GM21381 (cell line): ENCODE measurements around the gene NAP1L5.

Source experiments
- ATAC-seq: cut with Tn5 transposase; IDR thresholded peaks from one replicate; pipeline ENCODE4 v1.9.1; 2021; ENCODE audit warnings: mild to moderate bottlenecking, moderate library complexity; ENCODE audit not compliant: unreplicated experiment

Gene NAP1L5, protein sequence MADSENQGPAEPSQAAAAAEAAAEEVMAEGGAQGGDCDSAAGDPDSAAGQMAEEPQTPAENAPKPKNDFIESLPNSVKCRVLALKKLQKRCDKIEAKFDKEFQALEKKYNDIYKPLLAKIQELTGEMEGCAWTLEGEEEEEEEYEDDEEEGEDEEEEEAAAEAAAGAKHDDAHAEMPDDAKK

DNA sequence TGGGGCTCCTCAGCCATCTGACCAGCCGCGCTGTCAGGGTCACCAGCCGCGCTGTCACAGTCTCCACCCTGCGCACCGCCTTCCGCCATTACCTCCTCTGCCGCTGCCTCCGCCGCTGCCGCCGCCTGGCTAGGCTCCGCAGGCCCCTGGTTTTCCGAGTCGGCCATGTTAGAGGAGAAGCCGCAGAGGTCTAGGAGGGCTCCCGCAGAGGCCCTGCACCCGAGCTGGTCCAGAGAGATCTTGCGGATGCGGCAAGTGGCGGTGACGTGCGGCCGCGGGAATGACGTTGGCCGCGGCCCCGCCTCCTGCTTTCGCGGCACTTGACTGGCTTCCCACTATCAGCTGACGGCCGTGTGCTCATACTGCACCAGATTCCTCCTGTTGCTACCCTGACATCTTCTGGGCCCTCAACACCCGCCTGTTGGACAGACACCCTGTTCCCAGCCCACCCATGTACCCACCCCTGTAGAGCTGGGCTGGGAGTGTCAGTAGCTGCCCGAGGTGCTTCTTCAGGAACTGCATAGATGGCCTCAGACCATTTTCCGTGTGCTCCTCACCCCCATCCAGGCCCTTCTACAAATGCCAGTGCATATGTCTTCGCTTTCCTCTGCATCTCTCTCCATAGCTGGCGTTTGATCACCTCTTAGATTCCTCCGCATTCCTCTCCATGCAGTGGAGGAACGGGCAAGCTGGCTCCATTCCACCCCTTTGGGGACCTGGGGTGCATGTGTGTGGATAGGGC lies at the start of gene NAP1L5:
Gene NAP1L5, minus strand, starts transcription at position 242 of the 742 bp plus-strand sequence. Its CDS starts 75 bp downstream, at position 167.
- ATAC-seq = peak; percentile 94

DNA sequence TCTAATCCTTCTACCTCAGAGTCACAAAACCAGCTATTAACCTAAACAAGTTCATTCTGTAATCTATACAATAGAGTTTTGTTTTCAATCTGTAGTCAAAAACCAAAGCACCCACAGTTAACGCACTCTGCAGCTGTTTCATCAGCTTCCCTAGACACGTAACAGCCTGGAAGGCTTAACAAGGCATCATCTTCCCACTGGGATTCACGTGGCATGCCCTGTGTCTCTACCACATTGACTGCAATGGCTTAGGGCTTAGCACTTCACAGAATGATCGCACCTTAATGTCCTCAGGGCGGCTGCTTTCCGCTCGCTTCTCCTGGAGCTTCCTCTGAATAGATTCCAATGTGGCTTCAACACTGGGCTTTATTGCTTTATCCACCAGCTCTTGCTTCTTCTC lies 49.7 kb upstream of the NAP1L5 start:
- ATAC-seq = no peak

DNA sequence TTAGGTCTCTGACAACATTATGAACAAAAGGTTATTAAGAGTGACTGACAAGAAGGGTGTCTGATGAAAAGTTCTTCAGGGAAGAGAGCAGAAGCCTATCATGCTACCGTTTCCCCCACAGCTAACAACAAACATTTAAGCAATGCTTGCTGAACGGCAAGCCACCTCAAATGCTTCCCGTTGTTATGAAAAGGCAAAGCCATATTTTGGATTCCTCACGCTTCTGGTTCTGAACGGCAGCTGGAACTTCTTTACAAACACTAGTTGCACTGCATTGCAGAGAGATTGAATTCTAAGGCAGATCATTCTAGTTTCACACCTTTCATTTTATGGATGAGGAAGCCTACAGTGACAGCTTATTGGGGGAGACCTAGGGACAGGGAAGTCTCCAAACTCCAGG lies 48.6 kb upstream of the NAP1L5 start:
- ATAC-seq = no peak

DNA sequence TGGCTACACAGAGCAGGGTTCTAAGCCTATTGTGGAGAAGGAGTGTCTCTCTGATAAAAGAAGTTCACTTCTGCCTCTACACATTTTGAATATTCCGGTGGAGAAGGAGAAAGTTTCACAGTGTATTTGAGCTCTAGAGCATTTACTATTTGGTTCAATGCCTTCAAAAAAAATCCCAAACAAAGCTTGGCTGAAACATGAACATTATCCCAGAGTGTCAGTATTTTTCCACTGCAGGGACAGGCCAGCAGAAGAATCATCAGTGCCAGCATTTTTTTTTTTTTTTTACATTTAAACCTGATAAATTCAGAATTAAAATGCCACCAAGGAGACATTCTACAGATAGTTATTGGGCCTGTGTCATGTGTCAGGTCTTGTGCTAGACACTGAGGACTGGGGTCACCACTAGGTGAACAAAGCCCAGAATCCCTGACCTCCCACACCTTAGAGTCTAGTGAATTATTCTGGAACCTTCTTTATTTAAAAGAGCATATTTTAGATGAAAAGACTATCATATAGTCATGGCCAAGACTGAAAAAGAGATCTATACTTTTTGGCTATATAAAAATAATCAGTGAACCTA lies 48.0 kb upstream of the NAP1L5 start:
- ATAC-seq = no peak

DNA sequence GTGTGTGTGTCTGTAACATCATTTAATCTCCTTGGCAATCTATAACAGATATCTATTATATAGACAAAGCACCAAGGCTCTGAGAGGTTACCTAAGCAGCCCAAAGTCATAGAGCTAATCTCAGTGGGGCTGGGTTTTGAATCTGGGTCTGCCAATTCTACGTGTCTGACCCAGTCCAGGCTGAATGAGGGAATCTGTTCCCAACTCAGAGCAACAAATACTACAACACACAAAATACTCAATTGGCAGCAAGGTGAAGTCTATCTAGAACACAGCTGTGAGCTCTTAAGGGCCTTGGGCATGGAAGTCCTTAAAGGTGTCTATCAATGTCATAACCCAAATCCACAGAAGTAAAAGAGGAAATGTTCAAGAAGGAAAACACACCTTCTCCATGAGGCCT lies 47.5 kb upstream of the NAP1L5 start:
- ATAC-seq = no peak

DNA sequence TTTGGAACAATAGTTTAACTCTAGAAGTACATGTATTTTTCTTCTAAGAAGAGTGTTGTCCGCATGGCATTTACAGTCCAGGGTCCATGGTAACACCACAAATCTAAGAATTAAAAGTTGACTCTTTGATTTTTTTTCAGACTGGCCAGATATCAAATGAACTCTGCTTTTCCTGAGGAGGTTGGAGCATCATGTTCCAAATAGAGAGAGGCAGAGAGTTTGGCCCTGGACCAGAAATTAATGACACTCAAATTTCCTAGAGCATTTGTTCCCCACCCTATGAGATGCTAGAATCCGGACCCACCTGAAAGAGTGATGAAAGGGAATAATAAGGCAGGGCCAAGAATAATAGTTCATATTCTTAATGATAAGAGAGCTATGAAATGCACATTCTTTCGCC lies 47.0 kb upstream of the NAP1L5 start:
- no peak for ATAC-seq

DNA sequence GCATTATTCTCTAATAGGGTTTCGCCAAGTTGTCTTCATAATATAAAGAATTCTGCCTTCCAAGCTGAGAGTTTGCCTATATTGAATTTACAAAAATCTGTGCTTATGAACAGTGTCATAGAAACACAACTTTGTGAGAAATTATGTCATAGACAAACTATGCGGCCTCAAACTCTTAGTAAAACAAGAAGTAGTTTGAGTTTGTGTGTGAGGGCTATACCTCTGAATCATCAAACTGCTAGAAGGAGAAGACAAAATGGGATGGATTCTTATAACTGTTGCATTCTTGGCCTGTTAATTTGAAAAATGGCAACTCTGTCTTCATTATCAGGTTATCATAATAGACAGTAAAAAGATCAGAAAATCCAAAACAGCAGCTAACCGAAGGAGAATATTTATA lies 46.1 kb upstream of the NAP1L5 start:
- no peak for ATAC-seq

DNA sequence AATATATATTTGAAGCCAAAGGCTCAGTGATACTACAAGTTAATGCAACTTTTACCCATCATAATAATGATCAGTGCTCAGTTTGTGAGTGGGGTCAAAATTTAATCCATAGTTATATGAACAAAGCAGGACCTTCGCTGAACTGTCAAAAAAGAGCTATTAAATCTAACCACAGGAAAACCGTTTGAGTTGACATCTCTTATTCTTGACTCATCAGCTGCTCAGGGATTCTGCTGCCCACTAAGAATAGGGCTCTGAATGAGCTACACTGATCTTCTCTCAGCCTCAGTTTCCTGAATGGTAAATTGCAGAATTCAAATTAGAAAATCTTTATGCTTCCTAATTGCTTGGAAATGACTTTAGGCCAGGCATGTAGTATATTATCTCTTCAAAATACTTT lies 44.9 kb upstream of the NAP1L5 start:
- no peak for ATAC-seq

DNA sequence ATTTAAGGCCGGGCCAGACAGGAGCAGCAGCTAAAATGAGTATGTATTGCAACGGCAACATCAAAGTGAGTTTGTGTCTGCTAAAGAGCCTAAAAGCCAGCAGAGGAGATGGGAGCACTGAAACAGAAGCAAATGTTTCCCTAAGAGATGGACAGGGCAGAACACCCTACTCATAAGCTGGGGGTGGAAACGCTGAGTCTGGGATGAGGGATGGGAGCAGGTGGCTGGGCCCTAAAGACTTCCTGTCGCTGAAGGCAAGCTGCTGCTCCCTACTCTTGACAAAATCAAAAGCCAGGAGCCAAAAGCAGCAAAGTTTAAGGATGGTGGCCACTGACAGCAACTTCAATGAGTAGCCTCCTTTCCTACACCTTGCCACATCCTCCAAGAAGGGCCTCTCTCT lies 40.6 kb upstream of the NAP1L5 start:
- no peak for ATAC-seq

DNA sequence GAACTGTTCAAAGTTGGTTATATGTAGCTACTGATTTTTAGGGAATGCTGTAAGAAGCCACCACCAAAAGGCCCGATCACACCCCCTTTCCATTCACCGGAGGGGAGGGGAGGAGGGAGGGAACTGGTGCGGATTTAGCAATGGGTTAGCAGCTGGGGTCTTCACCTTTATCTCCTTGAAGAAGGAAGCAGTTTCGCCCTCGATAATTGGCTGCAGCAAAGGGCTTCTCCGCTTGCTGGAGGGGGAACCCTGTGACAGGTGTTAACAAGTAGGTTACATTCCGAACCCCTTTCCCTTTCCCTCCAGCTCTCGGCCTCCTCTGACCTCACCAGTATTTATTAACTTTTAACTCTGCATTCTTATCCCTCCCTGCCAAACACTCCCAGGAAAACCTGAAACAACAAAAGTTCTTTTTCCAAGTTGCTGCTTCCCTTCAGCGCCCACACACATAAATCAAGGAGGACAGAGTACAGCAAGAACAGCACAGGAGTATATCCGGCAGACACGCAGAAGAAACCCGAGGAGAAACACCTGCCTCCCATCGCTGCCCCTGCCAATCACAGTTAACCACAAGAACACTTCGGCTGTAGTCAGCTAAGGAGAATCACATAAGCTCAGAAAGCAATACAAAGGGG lies 39.8 kb upstream of the NAP1L5 start:
- peak; percentile 88 for ATAC-seq

DNA sequence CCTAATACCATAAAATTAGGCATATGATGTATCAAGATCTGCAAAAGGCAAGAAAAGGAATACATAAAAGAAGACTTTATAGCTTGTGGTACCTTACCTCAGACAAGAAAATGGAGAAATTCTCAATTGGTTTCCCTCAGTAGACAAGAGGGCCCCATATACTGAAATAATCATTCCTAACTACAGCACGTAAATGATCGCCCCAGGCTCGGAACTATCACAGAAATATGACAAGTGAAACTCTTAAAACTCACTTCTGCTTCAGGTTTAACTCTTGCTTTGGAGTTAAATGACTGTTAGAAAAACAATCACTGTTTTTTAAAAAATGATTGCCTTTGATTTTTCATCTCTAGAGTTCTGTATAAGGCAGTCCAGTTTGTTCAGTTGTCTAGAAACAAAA lies 38.6 kb upstream of the NAP1L5 start:
- no peak for ATAC-seq

DNA sequence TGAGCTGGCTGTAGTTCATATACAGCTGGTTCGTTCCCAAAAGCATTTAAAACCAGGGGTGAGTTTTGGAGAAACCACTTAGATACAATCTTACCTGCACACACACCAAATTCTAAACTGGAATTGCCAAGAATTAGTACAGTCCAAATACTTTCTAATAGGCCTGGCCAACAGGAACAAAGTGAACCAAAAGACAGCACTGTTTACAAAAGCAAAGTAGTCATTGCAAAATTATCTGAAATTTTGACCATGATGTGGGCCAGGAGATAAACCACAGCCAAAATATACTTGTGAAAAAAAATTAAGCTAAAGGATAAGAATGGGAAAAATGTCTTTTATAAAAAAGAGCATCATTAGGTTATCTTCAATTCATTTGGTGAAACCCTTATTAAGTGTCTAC lies 37.9 kb upstream of the NAP1L5 start:
- ATAC-seq = no peak

DNA sequence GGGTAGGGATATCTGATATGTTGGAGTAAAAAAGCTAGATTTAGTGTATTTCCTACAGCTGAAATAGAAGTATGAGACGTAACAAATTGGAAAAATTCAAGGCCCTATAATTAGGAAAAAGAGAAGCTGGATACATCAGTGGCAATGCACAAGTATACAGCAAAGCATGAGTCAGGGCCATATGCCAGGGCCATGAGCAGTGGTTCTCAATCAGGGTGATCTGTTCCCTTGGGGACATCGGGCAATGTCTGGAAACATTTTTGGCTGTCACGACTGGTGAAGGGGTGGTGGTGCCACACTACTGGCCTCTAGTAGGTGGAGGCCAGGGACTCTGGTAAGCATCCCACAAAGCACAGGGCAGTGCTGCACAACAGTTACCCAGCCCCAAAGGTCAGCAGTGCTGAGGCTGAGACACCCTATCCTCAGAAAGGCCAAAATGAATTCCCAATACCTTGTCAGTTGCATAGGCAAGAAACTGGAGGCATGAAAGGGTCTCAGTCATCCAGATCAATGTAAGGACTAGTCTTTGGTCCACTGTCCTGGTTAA lies 36.8 kb upstream of the NAP1L5 start:
- no peak for ATAC-seq

DNA sequence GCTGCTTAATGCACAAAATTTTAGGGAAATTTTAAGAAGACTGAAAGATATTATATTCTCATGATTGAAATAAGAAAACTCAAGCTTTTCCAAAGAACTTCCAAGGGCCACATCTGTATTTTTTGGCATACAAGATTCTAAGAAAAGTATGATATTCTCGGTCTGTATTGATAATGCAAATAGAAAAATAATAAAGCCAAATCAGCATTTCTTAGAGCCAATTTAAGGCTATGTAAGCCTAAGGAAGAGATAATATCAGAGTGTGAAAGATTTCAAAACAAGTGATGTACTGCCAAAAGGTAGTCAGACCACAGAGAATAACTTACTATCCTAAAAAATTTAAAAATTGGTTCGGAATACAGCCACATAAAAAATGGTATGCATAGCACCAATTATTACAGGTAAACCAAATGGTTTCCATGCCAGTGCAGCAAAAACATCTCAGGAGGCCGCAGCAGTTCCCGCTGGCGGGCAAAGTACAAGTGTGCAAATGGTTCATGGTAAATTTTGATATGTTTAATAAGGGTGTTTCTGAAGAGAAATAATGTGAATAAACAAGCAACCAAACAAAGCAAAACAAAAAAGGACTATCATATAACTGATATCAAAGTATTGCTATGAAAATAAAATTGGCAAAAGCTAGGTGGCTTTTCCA lies 35.2 kb upstream of the NAP1L5 start:
- ATAC-seq = no peak

DNA sequence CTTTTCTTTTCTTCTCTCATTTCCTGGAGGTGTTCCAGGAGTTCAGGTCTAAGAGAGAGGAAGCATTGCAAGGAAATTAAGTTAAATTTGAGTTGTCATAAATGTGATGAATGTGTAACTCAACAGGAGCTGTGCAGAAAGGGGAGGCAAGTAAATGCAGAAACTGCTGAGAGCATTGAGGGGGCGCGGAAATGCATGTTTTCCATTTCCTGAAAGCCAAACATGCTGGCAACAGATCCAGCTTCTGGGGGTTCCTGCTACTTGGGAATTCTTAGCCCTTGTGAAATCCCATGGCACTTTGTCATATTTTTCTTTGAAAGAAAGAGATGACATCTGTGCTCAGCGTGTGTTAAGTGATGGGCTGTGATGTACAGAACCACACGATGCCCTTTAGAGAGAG lies 33.8 kb upstream of the NAP1L5 start:
- no peak for ATAC-seq

DNA sequence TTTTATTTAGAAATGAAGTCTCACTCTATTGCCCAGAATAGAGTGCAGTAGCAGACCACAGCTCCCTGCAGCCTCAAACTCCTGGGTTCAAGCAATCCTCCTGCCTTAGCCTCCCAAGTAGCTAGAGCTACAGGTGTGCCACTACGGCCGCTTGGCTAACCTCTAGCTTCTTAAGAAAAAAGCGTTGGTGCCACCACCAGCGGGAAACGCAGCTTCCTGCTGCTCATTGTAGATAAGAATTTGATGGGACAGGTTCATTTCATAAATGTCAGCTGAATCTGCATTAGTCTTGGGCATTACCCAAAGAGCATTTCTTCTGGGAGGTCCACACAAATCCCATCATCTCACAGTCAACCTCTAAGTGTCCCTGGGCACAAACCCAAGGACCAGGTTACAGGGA lies 33.2 kb upstream of the NAP1L5 start:
- ATAC-seq = no peak

DNA sequence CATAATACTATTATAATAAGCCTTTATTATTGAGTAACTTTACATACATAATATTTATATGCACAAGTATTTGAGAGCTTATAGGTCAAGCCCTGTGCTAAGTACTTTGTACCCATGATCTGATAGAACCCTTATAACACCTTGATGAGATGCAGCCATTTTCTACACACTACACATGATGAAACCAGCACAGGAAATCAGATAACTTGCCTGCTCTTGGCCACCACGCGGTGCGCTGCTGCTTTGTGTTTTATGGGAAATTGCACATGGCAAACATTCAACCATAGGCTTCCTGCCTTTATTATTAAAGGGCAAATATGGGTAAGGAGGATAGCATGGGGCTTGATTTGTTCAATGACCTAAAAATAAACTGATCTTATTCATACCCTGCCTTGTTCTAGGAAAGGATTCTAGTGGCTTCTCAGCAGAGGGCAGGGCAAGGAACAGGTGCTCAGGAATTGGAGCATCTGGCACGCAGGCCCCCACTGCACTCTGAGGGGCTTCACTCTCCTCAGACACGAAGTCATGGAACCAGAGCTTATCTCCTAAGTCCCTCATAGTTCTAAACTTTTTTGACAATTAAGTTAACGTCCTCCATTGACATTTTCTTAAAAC lies 31.6 kb upstream of the NAP1L5 start:
- ATAC-seq = no peak

DNA sequence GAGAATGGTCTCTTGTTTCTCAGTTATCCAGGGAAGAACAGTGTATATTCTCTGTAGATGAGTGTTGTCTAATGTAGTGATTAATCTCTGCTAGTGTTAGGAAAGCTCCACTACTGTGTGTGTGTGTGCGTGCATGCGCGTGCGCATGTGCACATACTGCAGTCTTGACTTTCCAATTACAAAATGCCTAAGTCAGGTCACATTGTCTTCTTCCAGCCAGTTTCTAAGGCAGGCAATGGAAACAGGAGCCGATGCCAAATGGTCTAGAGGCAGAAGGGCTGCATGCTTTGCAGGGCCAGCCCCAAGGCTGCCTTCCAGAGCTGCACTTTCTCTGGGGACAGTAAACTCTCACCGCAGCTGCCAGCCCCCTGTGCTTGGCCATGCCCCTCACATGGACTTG lies 30.5 kb upstream of the NAP1L5 start:
- ATAC-seq = no peak

DNA sequence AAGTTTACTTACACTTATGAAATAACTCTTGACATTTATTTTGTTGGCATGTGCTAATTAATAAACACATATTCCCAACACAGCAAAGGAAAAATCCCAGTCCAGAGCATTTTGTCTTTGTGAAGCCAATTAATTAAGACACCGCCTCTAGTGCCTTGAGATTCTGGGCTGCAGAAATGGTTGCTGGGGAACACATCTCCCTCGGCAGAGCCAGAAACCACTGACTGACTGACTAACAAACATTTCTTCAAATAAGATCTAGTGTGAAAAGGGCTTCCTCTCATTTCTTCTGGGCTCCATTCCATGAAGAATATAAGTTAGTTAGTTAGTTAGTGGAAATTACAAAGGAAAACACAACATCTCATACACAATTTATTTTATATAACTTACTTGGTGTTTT lies 28.4 kb upstream of the NAP1L5 start:
- ATAC-seq = no peak

DNA sequence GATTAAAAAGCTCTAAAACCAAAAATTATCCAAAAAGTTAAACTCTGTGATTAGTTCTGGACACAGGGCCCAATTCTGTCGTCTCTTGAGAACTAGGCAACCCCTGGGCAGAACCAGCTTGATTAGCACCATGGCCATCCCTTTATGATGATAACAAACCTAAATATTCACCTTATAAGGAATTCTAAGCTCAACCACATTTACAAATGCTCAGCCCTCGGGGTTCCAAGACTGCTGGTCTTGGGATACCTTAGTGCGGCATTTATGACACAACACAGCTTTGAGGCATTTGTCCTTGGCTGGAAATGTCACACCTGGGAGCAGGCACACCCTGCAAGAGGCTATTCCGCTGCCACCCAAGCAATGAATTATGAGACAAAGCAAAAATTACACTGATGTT lies 27.5 kb upstream of the NAP1L5 start:
- ATAC-seq = no peak

DNA sequence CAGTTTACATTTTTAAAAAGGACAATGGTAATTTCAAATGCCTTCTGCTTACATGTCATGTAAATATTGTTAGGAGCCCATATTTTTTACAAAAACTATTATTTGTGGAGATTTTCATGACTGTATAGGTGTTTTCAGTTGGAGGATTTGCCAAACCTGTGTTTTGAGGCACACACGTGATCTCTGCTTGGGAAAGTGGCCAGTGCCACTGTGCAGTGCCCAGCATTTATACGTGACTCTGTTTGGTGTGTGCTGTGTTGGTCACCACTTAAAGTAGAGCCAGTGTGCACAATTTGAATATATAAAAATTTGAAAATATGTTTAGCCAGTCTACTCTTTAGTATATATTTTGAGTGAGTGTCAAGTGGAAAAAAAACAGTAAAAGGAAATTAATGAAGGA lies 26.8 kb upstream of the NAP1L5 start:
- no peak for ATAC-seq
